Parietal lobe (tissue), 2 donors: ENCODE data around the gene PLEKHA4. TPM values are rescaled to one million over a fixed set of nuclear protein-coding genes. Genes with fewer than 3 reads are reported as not detected.

Experiments used
- small RNA-seq: library from RNA; depleted of rRNA; stranded (forward); fragments of <200 nt; gene quantifications from one replicate; pipeline ENCODE3, GENCODE V24; 2014; ENCODE audit warnings: low replicate concordance
- total RNA-seq: library from RNA; depleted of rRNA; stranded (reverse); fragments of >200 nt; gene quantifications from one replicate; pipeline ENCODE4 v1.2.3, GENCODE V29; 2014

Gene PLEKHA4, protein sequence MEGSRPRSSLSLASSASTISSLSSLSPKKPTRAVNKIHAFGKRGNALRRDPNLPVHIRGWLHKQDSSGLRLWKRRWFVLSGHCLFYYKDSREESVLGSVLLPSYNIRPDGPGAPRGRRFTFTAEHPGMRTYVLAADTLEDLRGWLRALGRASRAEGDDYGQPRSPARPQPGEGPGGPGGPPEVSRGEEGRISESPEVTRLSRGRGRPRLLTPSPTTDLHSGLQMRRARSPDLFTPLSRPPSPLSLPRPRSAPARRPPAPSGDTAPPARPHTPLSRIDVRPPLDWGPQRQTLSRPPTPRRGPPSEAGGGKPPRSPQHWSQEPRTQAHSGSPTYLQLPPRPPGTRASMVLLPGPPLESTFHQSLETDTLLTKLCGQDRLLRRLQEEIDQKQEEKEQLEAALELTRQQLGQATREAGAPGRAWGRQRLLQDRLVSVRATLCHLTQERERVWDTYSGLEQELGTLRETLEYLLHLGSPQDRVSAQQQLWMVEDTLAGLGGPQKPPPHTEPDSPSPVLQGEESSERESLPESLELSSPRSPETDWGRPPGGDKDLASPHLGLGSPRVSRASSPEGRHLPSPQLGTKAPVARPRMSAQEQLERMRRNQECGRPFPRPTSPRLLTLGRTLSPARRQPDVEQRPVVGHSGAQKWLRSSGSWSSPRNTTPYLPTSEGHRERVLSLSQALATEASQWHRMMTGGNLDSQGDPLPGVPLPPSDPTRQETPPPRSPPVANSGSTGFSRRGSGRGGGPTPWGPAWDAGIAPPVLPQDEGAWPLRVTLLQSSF
- not detected for total RNA-seq

DNA sequence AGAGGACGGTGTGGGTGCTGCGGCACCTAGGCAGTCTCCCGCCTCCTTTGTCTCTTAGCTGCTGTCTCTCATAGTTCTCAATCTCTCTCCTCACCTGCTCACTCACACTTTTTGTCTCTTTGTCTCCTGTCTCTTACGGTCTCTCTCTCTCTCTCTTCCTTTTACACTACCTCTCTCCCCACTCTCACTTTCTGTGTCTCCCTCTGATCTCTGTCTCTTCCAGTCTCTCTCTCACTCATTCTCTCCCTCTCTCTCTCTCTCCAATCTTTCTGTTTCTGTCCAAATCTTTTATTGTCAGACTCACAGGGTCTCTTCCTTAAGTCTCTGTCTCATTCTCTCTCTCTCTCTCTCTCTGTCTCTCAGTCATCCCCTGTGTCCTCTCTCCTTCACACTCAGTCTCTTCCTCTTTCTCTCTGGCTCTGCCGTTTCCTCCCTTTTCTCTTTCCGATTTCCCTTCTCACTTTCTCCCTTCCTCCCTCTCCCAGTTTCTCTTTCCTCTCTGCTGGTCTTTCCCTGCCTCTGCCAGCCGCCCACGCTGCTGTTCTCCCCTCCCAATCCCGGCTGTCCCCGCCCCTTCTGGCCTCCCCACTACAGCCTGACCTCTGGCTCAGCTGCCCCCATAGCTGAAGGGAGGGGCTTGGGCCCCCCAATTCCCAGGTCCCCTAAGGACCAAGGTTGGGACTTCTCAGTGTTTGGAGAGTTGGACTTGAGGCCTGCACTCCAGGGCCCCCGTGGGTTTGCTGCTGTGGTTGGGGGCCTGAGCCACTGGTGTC, at the start of gene PLEKHA4:
Gene PLEKHA4 (minus strand): TSS at position 504 of the 773 bp plus-strand sequence. CDS start 997 bp downstream, outside the sequence.

DNA sequence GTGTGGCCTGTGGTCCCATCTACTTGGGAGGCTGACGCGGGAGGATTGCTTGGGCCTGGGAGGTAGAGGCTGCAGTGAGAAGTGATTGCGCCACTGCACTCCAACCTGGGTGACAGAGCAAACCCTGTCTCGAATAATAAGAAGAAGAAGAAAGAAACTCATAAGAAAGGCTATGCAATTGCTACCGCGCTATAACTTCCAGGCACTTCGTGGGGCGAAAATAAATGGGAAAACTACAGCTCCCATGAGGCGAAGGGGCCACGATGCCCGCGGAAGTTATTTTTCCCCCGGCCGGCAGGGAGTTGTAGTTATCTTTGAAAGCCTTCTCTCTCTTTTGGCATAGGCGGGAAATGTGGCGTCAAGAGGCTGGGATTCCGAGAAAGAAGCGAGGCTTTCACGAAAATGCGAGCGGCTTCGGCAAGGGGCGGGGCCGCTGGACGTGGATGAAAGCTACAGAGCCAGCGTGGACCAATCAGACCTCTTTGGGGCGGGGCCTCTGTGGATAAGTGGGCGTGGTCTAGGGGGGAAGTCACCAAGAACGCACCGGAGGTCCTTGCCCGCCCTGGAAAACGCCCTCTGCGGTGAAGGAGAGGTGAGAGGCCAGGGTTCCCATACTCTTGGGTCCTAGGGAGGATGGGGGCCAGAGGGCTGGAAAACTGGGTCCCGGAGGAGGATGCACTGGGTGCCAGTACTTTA, 31.5 kb upstream of the PLEKHA4 start, which contains the start of gene NUCB1:
Gene NUCB1 (plus strand): TSS at position 532 of the 696 bp plus-strand sequence. CDS start 485 bp downstream, outside the sequence.

DNA sequence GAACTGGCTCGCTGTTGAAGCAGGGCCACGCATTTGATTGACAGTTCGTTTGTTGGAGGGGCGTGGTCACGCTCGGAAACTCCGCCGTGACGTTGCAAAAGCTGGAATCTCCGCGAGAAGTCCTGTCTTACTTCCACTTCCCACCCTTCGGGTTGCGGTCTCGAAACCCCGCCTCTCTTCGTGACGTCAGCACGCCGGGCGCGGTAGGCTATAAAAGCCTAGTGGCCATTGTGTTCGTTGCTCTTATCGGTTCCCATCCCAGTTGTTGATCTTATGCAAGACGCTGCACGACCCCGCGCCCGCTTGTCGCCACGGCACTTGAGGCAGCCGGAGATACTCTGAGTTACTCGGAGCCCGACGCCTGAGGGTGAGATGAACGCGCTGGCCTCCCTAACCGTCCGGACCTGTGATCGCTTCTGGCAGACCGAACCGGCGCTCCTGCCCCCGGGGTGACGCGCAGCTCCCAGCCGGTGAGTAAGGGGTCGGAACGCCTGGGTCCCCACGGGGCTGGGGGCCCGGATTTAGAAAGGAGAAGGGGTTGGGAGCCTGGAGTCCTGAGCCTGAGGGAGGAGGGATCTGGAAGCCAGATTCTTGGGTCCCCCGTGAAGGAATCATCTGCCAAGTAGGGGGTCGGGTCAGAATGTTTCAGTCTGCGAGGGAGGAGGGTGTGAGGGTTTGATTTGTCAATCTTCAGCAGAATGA, 3.9 kb upstream of the PLEKHA4 start, which contains the start of gene PPP1R15A:
Gene PPP1R15A (plus strand): TSS at position 240 of the 702 bp plus-strand sequence. CDS start 813 bp downstream, outside the sequence.

DNA sequence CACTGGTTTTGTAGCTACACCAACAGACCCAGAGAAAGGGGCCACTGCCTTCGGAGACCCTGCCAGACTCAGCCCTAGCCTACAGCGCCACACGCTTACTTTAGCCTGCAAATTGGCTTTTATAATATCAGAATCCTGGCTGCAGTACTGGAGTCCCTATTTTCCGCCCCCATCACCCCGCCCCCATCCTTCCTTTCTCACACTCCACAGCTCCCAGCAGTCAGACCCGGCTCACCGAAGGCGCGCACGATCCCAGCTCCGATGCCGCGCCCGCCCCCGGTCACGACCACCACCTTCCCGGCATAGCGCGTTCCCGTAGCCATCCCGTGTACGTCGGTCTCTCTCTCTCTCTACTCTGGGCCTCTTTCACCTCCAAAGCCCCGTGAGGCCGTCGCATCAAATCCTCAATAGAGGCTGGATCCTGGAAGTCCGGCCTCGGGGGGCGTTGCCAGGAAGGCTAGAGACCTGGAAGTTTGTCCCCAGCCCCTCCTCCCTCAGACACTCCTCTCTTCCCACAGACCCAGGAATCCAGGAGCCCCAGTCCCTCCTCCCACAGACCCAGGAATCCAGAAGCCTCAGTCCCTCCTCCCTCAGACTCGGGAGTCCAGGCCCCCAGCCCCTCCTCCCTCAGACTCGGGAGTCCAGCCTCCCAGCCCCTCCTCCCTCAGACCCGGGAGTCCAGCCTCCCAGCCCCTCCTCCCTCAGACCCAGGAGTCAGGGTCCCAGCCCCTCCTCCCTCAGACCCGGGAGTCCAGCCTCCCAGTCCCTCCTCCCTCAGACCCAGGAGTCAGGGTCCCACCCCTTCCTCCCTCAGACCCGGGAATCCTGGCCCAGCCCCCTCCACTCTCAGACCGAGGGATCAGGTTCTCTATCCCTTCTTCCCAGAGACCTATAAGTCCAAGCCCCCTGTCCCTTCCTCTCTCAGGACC, 32.1 kb downstream of the PLEKHA4 start, which contains the start of gene HSD17B14:
Gene HSD17B14 (minus strand): TSS at position 403 of the 929 bp plus-strand sequence. CDS start 80 bp downstream, at position 323.

Small RNAs within 50 kb of the gene (small RNA-seq; reads per million reads assigned to genes)
- gene RNU6-317P = not detected

Other genes with a start within 250 kb of the PLEKHA4 start
- gene RPL18, start 249.4 kb downstream of the PLEKHA4 start, total RNA-seq = 1,067 TPM
- gene SPHK2, start 249.1 kb downstream of the PLEKHA4 start, total RNA-seq = 11.9 TPM
- 4.1 TPM for gene DBP, start 231.2 kb downstream of the PLEKHA4 start, total RNA-seq
- gene CA11, start 222.4 kb downstream of the PLEKHA4 start, total RNA-seq = 7.8 TPM
- not detected for gene NTN5, start 195.6 kb downstream of the PLEKHA4 start, total RNA-seq
- not detected for gene FUT2, start 172.6 kb downstream of the PLEKHA4 start, total RNA-seq
- 1.3 TPM for gene MAMSTR, start 148.9 kb downstream of the PLEKHA4 start, total RNA-seq
- 7.5 TPM for gene RASIP1, start 128.0 kb downstream of the PLEKHA4 start, total RNA-seq
- not detected for gene IZUMO1, start 121.7 kb downstream of the PLEKHA4 start, total RNA-seq
- gene FUT1, start 116.0 kb downstream of the PLEKHA4 start, total RNA-seq = 0.31 TPM
- gene FGF21, start 113.1 kb downstream of the PLEKHA4 start, total RNA-seq = not detected
- 14.4 TPM for gene BCAT2, start 57.6 kb downstream of the PLEKHA4 start, total RNA-seq
- gene HSD17B14, start 32.1 kb downstream of the PLEKHA4 start, total RNA-seq = 1.3 TPM
- gene PPP1R15A, start 3.8 kb upstream of the PLEKHA4 start, total RNA-seq = 31.6 TPM
- not detected for gene TULP2, start 30.1 kb upstream of the PLEKHA4 start, total RNA-seq
- gene NUCB1, start 31.7 kb upstream of the PLEKHA4 start, total RNA-seq = 46.6 TPM
- gene DHDH, start 65.1 kb upstream of the PLEKHA4 start, total RNA-seq = not detected
- gene BAX, start 86.3 kb upstream of the PLEKHA4 start, total RNA-seq = 7.8 TPM
- 551 TPM for gene FTL, start 96.7 kb upstream of the PLEKHA4 start, total RNA-seq
- gene GYS1, start 124.7 kb upstream of the PLEKHA4 start, total RNA-seq = 27.5 TPM
- gene RUVBL2, start 125.3 kb upstream of the PLEKHA4 start, total RNA-seq = 92.6 TPM
- not detected for gene LHB, start 148.5 kb upstream of the PLEKHA4 start, total RNA-seq
- gene CGB3, start 155.7 kb upstream of the PLEKHA4 start, total RNA-seq = not detected
- gene CGB2, start 163.3 kb upstream of the PLEKHA4 start, total RNA-seq = not detected
- gene CGB1, start 168.3 kb upstream of the PLEKHA4 start, total RNA-seq = not detected
- gene CGB5, start 175.2 kb upstream of the PLEKHA4 start, total RNA-seq = not detected
- not detected for gene CGB8, start 180.5 kb upstream of the PLEKHA4 start, total RNA-seq
- not detected for gene CGB7, start 189.1 kb upstream of the PLEKHA4 start, total RNA-seq
- gene NTF4, start 196.2 kb upstream of the PLEKHA4 start, total RNA-seq = not detected
- not detected for gene KCNA7, start 204.1 kb upstream of the PLEKHA4 start, total RNA-seq
- gene SNRNP70, start 216.8 kb upstream of the PLEKHA4 start, total RNA-seq = 278 TPM
- 21.6 TPM for gene LIN7B, start 245.8 kb upstream of the PLEKHA4 start, total RNA-seq